Adipose tissue (tissue), 3 donors: ENCODE results near the gene LPIN3. TPM values are rescaled to one million over a fixed set of nuclear protein-coding genes. Genes with fewer than 3 reads are reported as not detected.

ENCODE experiments used
- H3K27ac ChIP-seq: one replicate; pipeline ENCODE4 v1.5.1; 2013; ENCODE audit warnings: low read depth, low read length
- WGBS, 3 donors: extraction: QIAGEN DNeasy Blood & Tissue Kit; methylation state at CpG; one replicate each; pipeline ENCODE4 v1.1.7; 2013; 5-methylcytosine and 5-hydroxymethylcytosine counted together
- polyA plus RNA-seq, 3 donors: library from polyadenylated mRNA; stranded (reverse); fragments of 200-250 nt; gene quantifications; one replicate each; pipeline ENCODE4 v1.2.3, GENCODE V29; 2013
- donor health status: healthy with polysubstance abuse.
- donor health status: Bipolar disorder and iron deficiency.
- donor health status: healthy.

Gene LPIN3
- polyA plus RNA-seq, 3 donors = 15.7 to 51.2 (median 44.8) TPM

GRCh38 chr20:41360831-41361756 lies 20.5 kb downstream of the LPIN3 start:
- 88 to 94% (median 91%) methylated on average over 19 to 22 of the region's 22 CpGs for WGBS, 3 donors
- H3K27ac ChIP-seq = no peak overlapping the region

- 63 to 89% (median 89%) methylated on average over 44 to 45 of the region's 45 CpGs for WGBS, 3 donors
- no peak overlapping the region for H3K27ac ChIP-seq
These were observed 21.4 kb downstream of the LPIN3 start for GRCh38 chr20:41361757-41362747.

GRCh38 chr20:41362748-41363140 lies 22.1 kb downstream of the LPIN3 start:
- H3K27ac ChIP-seq = no peak overlapping the region
- 80 to 93% (median 91%) methylated on average over 5 of the region's 5 CpGs for WGBS, 3 donors

GRCh38 chr20:41363601-41364000 lies 23.0 kb downstream of the LPIN3 start:
- WGBS, 3 donors = 91 to 97% (median 95%) methylated on average over 7 of the region's 7 CpGs
- H3K27ac ChIP-seq = no peak overlapping the region

DNA sequence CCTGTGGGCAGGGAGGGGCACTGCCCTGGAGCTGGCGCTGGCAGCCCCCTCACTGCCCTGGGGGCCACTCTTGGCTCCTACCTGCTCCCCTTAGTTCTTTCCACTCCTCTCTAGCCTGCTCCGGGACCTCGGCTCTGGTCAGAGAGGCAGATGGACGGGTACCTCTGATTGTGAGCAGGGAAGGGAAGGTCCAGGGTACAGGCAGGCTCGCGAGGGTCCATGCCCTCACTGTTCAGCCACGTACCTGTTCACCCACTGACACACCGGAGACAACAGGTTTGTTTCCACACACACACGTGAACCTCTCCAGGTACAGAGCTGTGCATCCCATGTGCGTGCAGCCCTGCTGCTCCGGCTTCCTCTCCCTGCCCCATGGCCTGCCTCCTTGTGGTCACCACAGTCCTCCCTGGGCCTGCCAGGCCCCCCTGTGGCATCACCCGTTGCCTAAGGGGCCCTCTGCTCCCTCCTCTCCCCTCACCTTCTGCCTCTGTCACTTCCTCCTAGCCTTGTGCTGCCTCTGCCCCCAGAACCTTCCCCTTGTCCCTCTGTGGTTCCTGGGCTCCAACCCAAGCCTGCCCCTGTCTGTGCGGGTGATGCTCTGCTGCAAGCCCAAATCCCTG lies 23.7 kb downstream of the LPIN3 start:
- no peak overlapping the region for H3K27ac ChIP-seq
- WGBS, 3 donors = 82 to 88% (median 87%) methylated on average over 13 of the region's 13 CpGs

- no peak overlapping the region for H3K27ac ChIP-seq
- WGBS, 3 donors = 83 to 89% (median 85%) methylated on average over 19 of the region's 19 CpGs
These were observed 24.5 kb downstream of the LPIN3 start for GRCh38 chr20:41364967-41365765.

GRCh38 chr20:41365777-41366545 lies 25.3 kb downstream of the LPIN3 start:
- WGBS, 3 donors = 5 to 9% (median 8%) methylated on average over 42 to 76 of the region's 76 CpGs
- no peak overlapping the region for H3K27ac ChIP-seq

DNA sequence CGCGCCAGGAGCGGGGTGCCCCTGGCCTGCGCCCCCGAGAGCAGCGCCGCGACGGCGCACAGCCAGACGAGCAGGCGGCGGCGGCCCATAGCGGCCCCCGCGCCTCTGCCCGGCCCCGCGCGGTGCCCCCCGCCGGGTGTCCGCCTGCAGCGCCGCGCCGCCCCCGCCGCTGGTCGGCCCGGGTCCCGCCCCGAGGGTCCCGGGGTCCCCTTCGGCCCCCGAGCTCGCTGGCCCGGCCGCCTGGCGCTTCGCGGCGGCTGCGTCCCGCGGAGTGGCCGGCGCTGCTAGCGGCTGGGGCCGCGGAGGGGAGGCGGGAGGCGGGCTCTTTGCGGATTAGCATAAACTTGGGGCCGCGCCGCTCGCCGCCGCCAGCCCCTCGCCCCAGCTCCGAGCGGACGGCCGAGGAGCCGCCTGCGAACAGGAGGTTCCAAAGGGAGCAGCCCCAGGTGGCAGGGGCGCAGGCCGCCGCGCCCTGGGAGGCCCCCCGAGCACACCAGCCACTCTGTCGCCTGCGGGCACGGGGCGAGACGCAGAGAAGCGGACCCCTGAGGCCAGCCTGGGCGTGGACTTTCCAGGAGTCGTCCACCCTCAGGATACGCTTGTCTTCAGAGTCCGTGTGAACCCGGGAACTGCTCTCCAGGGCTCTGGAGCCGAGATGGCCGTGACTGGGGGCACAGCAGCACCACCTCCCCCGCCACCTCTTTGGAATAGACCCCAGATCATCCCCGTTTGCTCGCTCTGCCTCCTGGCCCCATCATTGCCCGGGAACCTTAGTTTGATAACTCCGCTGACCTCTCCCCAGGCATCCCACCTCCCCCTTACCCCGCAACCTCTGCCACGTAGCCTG lies 26.1 kb downstream of the LPIN3 start, which contains the start of gene EMILIN3:
TSS of gene EMILIN3 (minus strand) at position 273 of the 847 bp plus-strand sequence. CDS start at position 89, 184 bp downstream.
- no peak within 1 kb of the TSS for H3K27ac ChIP-seq
- 7 to 9% (median 7%) methylated on average over 73 to 93 of the region's 93 CpGs for WGBS, 3 donors

GRCh38 chr20:41367393-41367695 lies 26.7 kb downstream of the LPIN3 start:
- no peak overlapping the region for H3K27ac ChIP-seq
- WGBS, 3 donors = 59 to 73% (median 64%) methylated on average over 13 of the region's 13 CpGs

DNA sequence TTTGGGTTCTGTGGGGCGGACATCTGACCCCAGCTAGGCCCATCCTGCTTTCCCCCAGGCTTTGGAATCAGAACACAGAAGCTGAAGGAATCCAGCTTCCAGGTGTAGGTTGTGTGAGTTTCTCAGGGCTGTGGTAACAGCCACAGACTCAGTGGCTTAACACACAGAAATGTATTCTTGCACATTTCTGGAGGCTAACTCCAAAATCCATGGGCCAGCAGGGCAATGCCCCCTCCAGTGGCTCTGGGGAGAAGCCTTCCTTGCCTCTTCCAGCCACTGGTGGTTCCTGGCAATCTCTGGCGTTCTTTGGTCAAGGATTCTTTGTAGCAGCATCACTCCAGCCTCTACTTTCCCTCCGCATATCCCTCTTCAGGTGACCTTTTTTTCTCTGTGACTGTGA lies 27.3 kb downstream of the LPIN3 start:
- no peak overlapping the region for H3K27ac ChIP-seq
- WGBS, 3 donors = 85 to 87% (median 86%) methylated on average over 3 of the region's 3 CpGs

- WGBS, 3 donors = 73 to 89% (median 73%) methylated on average over 2 of the region's 2 CpGs
These were observed 29.1 kb downstream of the LPIN3 start for GRCh38 chr20:41369673-41370072.

DNA sequence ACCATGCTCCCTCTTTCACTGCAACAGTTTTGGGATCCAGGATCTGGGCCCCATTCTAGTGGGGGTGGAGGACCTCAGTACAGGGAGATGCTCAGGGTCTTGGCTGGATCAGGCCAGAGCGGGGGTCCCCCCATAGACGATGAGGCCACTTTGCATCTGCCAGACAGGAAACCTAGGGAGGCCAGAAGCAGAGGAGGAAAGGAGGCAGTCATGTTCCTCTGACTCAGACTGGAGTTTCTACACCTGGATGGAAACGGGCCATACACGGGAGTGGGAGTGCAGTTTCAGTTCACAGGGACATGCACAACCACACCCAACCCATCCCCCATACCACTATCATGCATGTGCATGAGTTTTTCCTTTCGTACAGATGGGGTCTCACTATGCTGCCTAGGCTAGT lies 29.6 kb downstream of the LPIN3 start:
- no peak overlapping the region for H3K27ac ChIP-seq
- 72 to 82% (median 79%) methylated on average over 5 of the region's 5 CpGs for WGBS, 3 donors

More at GRCh38 chr20:41369673-41370072, 29.1 kb downstream of the LPIN3 start:
- no peak overlapping the region for H3K27ac ChIP-seq

DNA sequence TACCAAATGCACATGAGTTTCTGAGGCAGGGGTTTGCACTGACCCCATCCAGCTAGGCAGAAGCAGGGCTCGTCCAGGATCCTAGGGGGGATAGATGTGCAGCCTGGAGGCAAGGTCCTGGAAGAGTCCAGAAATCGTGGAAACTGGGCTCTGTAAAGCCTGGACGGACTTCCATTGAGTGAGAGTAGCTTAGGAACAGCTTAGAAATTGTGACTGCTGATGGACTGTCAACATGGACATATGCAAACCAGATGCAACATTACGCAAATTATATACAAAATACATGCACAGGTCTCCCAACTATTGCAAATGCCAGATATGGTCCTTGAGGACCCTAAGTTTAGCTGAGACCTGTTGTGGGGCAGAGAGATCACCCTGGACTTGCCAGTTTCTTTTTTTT lies 30.8 kb downstream of the LPIN3 start:
- 83 to 95% (median 91%) methylated on average over 4 of the region's 4 CpGs for WGBS, 3 donors
- no peak overlapping the region for H3K27ac ChIP-seq

- WGBS, 3 donors = 70 to 82% (median 80%) methylated on average over 11 of the region's 11 CpGs
- no peak overlapping the region for H3K27ac ChIP-seq
These were observed 32.7 kb downstream of the LPIN3 start for GRCh38 chr20:41373251-41373783.

DNA sequence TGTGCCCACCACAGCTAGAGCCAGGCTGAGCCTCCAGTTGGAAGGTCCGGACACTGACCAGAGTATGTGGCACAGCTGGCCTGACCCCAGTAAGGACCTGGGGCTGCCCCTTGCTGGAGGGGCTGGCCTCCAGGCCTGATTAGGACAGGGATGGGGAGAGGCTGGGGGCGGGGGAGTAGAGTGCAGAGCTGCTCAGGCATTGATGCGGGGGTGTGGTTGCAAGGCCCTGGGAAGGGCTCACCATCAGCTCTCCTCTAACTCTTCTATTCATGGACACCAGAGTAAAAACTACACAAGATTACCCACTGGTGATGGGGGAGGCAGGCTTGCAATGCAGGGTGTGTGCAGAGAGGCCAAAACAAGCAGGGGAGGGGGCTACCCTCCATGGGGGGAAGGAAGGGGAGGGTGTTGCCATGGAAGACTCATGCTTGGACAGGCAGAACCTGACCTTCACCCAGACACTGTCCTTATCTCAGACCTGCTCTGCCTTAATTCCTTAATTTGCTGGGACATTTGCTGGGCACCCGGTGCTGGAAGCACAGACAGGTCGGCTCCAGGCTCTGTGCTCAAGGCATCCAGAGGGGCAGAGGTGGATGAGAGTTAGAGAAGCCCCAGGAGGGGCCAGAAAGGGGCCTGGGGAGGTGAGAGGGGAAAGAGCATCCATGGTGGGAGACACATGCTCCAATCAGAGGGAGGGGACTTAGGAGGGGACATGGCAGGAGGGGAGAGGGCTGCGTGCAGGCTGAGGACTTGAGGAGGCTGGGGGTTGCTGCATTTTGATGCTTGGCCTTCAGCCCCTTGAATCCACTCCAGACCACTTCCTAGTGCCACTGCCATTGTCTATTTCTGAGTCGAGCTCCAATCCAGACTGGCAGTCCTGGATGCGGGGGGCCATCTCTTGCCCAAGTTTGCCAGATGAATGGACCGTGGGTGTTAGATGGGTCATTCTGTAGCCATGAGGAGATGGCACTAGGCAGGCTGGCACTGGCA lies 33.6 kb downstream of the LPIN3 start:
- 84 to 85% (median 85%) methylated on average over 9 of the region's 9 CpGs for WGBS, 3 donors
- no peak overlapping the region for H3K27ac ChIP-seq
